H1 (cell line): Measurements from ENCODE around the gene WDR3. TPM values are rescaled to one million over a fixed set of nuclear protein-coding genes. Genes with fewer than 3 reads are reported as not detected.

Experiments used
- CTCF ChIA-PET: fragments of 300-600 bp; sonication (Branson Sonifier 250); formaldehyde crosslinking; loops from one replicate; lab custom pipeline; 2021; ENCODE audit not compliant: partially characterized antibody; lab: Charles Lee
- POLR2A ChIA-PET: fragments of 300-600 bp; sonication (Branson Sonifier 250); formaldehyde crosslinking; loops from one replicate; lab custom pipeline; 2021; ENCODE audit warnings: inconsistent platforms; ENCODE audit not compliant: partially characterized antibody; lab: Charles Lee
- DNase-seq, 2 experiments: peaks; one replicate each; pipeline versions ENCODE4 v3.0.0 to v3.0.0-alpha.2; 2010 to 2022; ENCODE audit warnings: low spot score in 2 of 2, low read depth in 1 of 2, mixed read lengths in 1 of 2
- FAIRE-seq: peaks from 2 replicates; lab custom pipeline; 2011; peaks lifted over from hg19 to GRCh38; lab: Jason Lieb, UNC
- H2AFZ ChIP-seq: 2 replicates; pipeline ENCODE4 v1.8.1; 2012; ENCODE audit warnings: low read length, inconsistent platforms
- H2AK5ac ChIP-seq: 2 replicates; pipeline ENCODE4 v1.6.1; 2013; ENCODE audit warnings: low read depth, low read length
- H2BK120ac ChIP-seq: replicated peaks from 2 replicates; pipeline ENCODE3; 2013; ENCODE audit warnings: low read depth, low read length, inconsistent platforms
- H2BK12ac ChIP-seq: 2 replicates; pipeline ENCODE4 v1.6.1; 2013; ENCODE audit warnings: low read depth, low read length
- H2BK15ac ChIP-seq: 2 replicates; pipeline ENCODE4 v1.6.1; 2013; ENCODE audit warnings: low read length
- H2BK20ac ChIP-seq: 2 replicates; pipeline ENCODE4 v1.6.1; 2013; ENCODE audit warnings: low read length
- H2BK5ac ChIP-seq: 2 replicates; pipeline ENCODE4 v1.6.1; 2013; ENCODE audit warnings: low read depth, low read length
- H3K14ac ChIP-seq: 2 replicates; pipeline ENCODE4 v1.6.1; 2013; ENCODE audit warnings: inconsistent platforms; ENCODE audit not compliant: insufficient read length
- H3K18ac ChIP-seq: 2 replicates; pipeline ENCODE4 v1.6.1; 2013; ENCODE audit warnings: low read length; ENCODE audit errors: extremely low read depth
- H3K23ac ChIP-seq: 2 replicates; pipeline ENCODE4 v1.6.1; 2013; ENCODE audit warnings: inconsistent platforms; ENCODE audit not compliant: insufficient read length
- H3K23me2 ChIP-seq: 2 replicates; pipeline ENCODE4 v1.6.1; 2013; ENCODE audit warnings: low read depth, low read length
- H3K27ac ChIP-seq: 2 replicates; pipeline ENCODE4 v1.6.1; 2011; ENCODE audit warnings: low read depth, low read length, inconsistent platforms
- H3K27me3 ChIP-seq, 4 experiments: replicated peaks in 1 of 4; 1 replicate in 1 of 4; 2 replicates in 3 of 4; pipeline versions ENCODE4 v1.6.1 to v1.8.1; 2011 to 2013; ENCODE audit warnings: low read length in 3 of 4, mild to moderate bottlenecking in 3 of 4, inconsistent platforms in 2 of 4, mixed read lengths in 2 of 4, moderate library complexity in 1 of 4; ENCODE audit not compliant: control insufficient read depth in 3 of 4, insufficient read depth in 3 of 4; ENCODE audit errors: extremely low read depth in 1 of 4
- H3K36me3 ChIP-seq, 4 experiments: 2 replicates each; pipeline versions ENCODE4 v1.6.1 to v1.8.1; 2011 to 2013; ENCODE audit warnings: mild to moderate bottlenecking in 4 of 4, low read length in 3 of 4, moderate library complexity in 2 of 4, control low read depth in 1 of 4, inconsistent platforms in 1 of 4; ENCODE audit not compliant: insufficient read depth in 4 of 4, control insufficient read depth in 2 of 4
- H3K4ac ChIP-seq: replicated peaks from 2 replicates; pipeline ENCODE3; 2013; ENCODE audit warnings: low read length, low read depth, mixed read lengths, inconsistent platforms; ENCODE audit not compliant: insufficient read length
- H3K4me1 ChIP-seq, 4 experiments: replicated peaks in 1 of 4; 1 replicate in 1 of 4; 2 replicates in 3 of 4; pipeline versions ENCODE4 v1.6.1 to v1.8.1; 2011 to 2013; ENCODE audit warnings: low read length in 3 of 4, inconsistent platforms in 2 of 4, mixed read lengths in 1 of 4; ENCODE audit not compliant: insufficient read depth in 4 of 4, control insufficient read depth in 3 of 4
- H3K4me2 ChIP-seq, 2 experiments: 2 replicates each; pipeline versions ENCODE4 v1.6.1 to v1.8.1; 2011 to 2013; ENCODE audit warnings: low read depth in 2 of 2, low read length in 2 of 2, control low read depth in 1 of 2, inconsistent platforms in 1 of 2, mild to moderate bottlenecking in 1 of 2; ENCODE audit not compliant: insufficient read depth in 1 of 2
- H3K4me3 ChIP-seq, 4 experiments: fragments of 200-600, 300-600 bp in 1 of 4; sonication (generic), shearing (Covaris generic), sonication (Bioruptor Twin) in 1 of 4; 2 replicates each; pipeline versions ENCODE4 v1.5.1 to v1.8.1; 2011 to 2016; ENCODE audit warnings: low read length in 4 of 4, low read depth in 3 of 4, control low read depth in 2 of 4, inconsistent platforms in 2 of 4, mild to moderate bottlenecking in 2 of 4, mixed read lengths in 1 of 4, moderate library complexity in 1 of 4; ENCODE audit not compliant: insufficient read depth in 2 of 4; ENCODE audit errors: extremely low read depth in 1 of 4
- H3K56ac ChIP-seq: replicated peaks from 2 replicates; pipeline ENCODE3; 2013; ENCODE audit warnings: low read depth, mild to moderate bottlenecking, mixed read lengths, low read length, inconsistent platforms; ENCODE audit not compliant: insufficient read length
- H3K79me1 ChIP-seq: 2 replicates; pipeline ENCODE4 v1.6.1; 2013; ENCODE audit warnings: low read depth, low read length, control low read depth
- H3K79me2 ChIP-seq, 2 experiments: 2 replicates each; pipeline versions ENCODE4 v1.6.1 to v1.8.1; 2012 to 2013; ENCODE audit warnings: low read length in 2 of 2, mild to moderate bottlenecking in 2 of 2, inconsistent platforms in 1 of 2; ENCODE audit not compliant: insufficient read depth in 2 of 2, control insufficient read depth in 1 of 2
- H3K9ac ChIP-seq, 4 experiments: replicated peaks in 1 of 4; 1 replicate in 1 of 4; 2 replicates in 3 of 4; pipeline versions ENCODE4 v1.6.1 to v1.8.1; 2011 to 2013; ENCODE audit warnings: low read depth in 3 of 4, low read length in 3 of 4, control low read depth in 2 of 4, mild to moderate bottlenecking in 2 of 4, moderate library complexity in 2 of 4, inconsistent platforms in 1 of 4; ENCODE audit errors: extremely low read depth in 1 of 4
- H3K9me3 ChIP-seq, 2 experiments: 2 replicates each; pipeline versions ENCODE4 v1.6.1 to v1.8.1; 2012 to 2013; ENCODE audit warnings: mild to moderate bottlenecking in 2 of 2, moderate library complexity in 2 of 2, control low read depth in 1 of 2, inconsistent platforms in 1 of 2, low read depth in 1 of 2, low read length in 1 of 2, mixed read lengths in 1 of 2; ENCODE audit not compliant: insufficient read depth in 2 of 2
- H4K20me1 ChIP-seq, 2 experiments: replicated peaks in 1 of 2; 2 replicates each; pipeline versions ENCODE3 to v1.8.1; 2011 to 2013; ENCODE audit warnings: inconsistent platforms in 2 of 2, low read length in 2 of 2, mild to moderate bottlenecking in 1 of 2; ENCODE audit not compliant: insufficient read depth in 2 of 2, control insufficient read depth in 1 of 2
- H4K5ac ChIP-seq: 2 replicates; pipeline ENCODE4 v1.6.1; 2013; ENCODE audit warnings: low read length, low read depth, mixed read lengths, inconsistent platforms; ENCODE audit not compliant: insufficient read length
- H4K8ac ChIP-seq: 2 replicates; pipeline ENCODE4 v1.8.0; 2013; ENCODE audit warnings: mild to moderate bottlenecking, moderate library complexity, low read length, inconsistent platforms; ENCODE audit not compliant: insufficient read depth; ENCODE audit errors: extremely low read depth
- H4K91ac ChIP-seq: replicated peaks from 2 replicates; pipeline ENCODE3; 2013; ENCODE audit warnings: low read length, mixed read lengths, inconsistent platforms; ENCODE audit not compliant: insufficient read length
- WGBS, 2 experiments: shearing (Covaris generic) in 1 of 2; methylation state at CpG; one replicate each; pipeline versions ENCODE4 v1.1.6 to v1.1.7; 2013 to 2015; ENCODE audit warnings: low lambda C conversion rate in 2 of 2, mixed read lengths in 2 of 2, inconsistent platforms in 1 of 2, low coverage in 1 of 2, missing lambda C conversion rate in 1 of 2; ENCODE audit not compliant: insufficient replicate concordance in 2 of 2, insufficient coverage in 1 of 2, insufficient read length in 1 of 2; ENCODE audit errors: extremely low coverage in 1 of 2, missing lambda C conversion rate in 1 of 2; 5-methylcytosine and 5-hydroxymethylcytosine counted together
- polyA plus RNA-seq, 7 experiments: library from polyadenylated mRNA; depleted of rRNA in 3 of 7; stranded (reverse) in 5 of 7; unstranded in 2 of 7; fragments of >200 nt in 5 of 7; fragments of 200-250 nt in 2 of 7; gene quantifications; 1 replicate in 5 of 7; 2 replicates in 1 of 7; 4 replicates in 1 of 7; pipeline versions ENCODE4 v1.2.1 to v1.2.3, GENCODE V29; 2011 to 2013; ENCODE audit warnings: missing spikeins in 2 of 7, mixed read lengths in 2 of 7
- total RNA-seq: library from RNA; stranded (reverse); fragmentation: NEBNext Ultra II Directional; extraction: Animal tissue kit (Norgen Biotek cat#: 25700); gene quantifications from 2 replicates; pipeline ENCODE4 v1.2.1, GENCODE V29; 2021

The WDR3 gene
- total and polyA plus RNA-seq, 2 of the 8 experiments (the other 6 are each of a cell fraction or from before 2014, with no cell fraction given), result 18.2 to 67.9 TPM

- no peak overlapping the region for H2AFZ ChIP-seq
- no peak overlapping the region for H2BK5ac ChIP-seq
- no peaks in the 10 kb centered on the region for H3K23me2 ChIP-seq
- no peaks in the 10 kb centered on the region for H4K20me1 ChIP-seq
- no peak overlapping the region for H2AK5ac ChIP-seq
- no peak overlapping the region for H3K4me2 ChIP-seq
- no peak overlapping the region for H4K5ac ChIP-seq
- no peak overlapping the region for H3K14ac ChIP-seq
- DNase-seq (no peak), FAIRE-seq (no peak)
- no peaks in the 10 kb centered on the region for H3K36me3 ChIP-seq
- no peak overlapping the region for H2BK12ac ChIP-seq
- no peak overlapping the region for H3K56ac ChIP-seq
- no peak overlapping the region for H2BK15ac ChIP-seq
- H3K4me1 ChIP-seq, result no peaks in the 10 kb centered on the region
- peaks cover 0 to 1% (median 0%) of the 10 kb centered on the region in 4 experiments; a peak in 1 of 7 replicates for H3K27me3 ChIP-seq
- no peak overlapping the region for H3K4me3 ChIP-seq
- H3K79me2 ChIP-seq, result no peaks in the 10 kb centered on the region
- H3K9ac ChIP-seq, result no peak overlapping the region
- H3K4ac ChIP-seq, result no peak overlapping the region
- no peaks in the 10 kb centered on the region for H3K79me1 ChIP-seq
- H4K91ac ChIP-seq, result no peak overlapping the region
- H2BK20ac ChIP-seq, result no peak overlapping the region
- H3K18ac ChIP-seq, result no peak overlapping the region
- H3K27ac ChIP-seq, result no peak overlapping the region
- WGBS, 2 experiments, result 87% methylated on average over 3 of the region's 3 CpGs; no CpG with 5 or more reads in 1 of the 2 experiments
- no peak overlapping the region for H3K23ac ChIP-seq
- no peak overlapping the region for H2BK120ac ChIP-seq
- H3K9me3 ChIP-seq, result no peaks in the 10 kb centered on the region
- ChIA-PET CTCF (no interaction called here), POLR2A (no interaction called here)
- no peak overlapping the region for H4K8ac ChIP-seq
These were observed 56.4 kb downstream of the WDR3 start for GRCh38 chr1:117985973-117986372.
